DMS53 treated with DMSO at 0.1 percent for 48 hours (cell line): ENCODE data around the gene WEE1.
"Not testable (repeated sequence)": the region's sequence is repeated elsewhere in the genome, so short reads cannot be mapped to it uniquely, and the experiment has no call there.

ENCODE experiments used
- DNase-seq: peaks from one replicate; lab custom pipeline; 2025; ENCODE audit not compliant: unreplicated experiment; lab: John Stamatoyannopoulos, UW

Gene WEE1

DNA sequence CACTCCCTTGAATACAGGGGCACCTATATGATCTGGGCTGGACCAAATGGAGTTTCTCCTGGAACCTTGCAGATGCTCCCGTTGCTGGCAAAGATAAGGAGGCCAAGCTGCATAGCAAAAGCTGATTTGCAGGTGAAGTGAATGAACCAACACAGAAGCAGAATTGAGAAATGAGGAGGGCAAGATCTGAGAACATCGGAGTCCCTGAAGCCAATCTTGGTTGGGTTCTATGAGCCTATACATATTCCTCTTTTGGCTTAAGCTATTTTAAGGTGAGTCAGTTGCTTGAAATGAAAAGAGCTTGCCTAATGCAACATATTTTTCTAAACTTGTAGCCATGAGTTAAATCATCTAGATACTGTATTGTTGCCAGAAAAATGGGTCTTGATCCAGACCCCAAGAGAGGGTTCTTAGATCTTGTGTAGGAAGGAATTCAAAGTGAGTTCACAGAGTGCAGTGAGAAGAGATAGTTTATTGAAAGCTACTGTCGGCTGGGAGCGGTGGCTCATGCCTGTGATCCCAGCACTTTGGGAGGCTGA is 23.5 kb downstream of the WEE1 start:
- no peak for DNase-seq

DNA sequence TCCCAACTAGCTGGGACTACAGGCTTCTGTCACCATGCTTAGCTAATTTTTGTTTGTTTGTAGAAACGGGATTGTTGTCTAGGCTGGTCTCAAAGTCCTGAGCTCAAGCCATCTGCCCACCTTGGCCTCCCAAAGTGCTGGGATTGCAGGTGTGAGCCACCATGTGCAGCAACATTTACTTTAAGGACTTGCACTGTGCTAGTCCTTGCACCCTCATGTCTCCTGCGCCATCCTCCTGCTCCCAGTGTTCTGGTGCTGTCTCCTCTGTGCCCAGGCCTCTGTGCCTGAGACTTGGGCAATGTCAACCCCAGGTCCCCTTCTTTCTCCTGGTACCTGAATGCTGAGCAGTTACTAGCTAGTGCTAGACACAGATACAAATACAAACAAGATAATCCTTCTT is 26.7 kb downstream of the WEE1 start:
- no peak for DNase-seq

DNA sequence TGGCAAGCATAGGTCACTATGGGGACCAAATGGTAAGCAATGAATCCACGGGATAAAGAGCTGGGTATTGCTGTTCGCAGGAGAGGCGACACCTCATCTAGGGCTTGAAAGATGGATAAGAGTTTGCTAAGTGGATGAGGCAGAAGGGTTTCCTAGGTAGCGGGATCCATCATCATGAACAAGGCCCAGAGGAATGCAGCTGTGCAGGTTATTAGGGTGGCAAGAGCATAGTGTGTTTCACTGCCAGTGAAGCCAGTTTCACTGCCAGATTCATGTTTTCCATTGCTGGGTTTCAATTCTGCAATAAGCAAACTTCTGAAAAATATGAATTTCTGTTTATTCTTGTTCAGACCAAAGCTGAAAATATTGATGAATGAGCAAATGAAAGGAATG is 27.2 kb downstream of the WEE1 start:
- no peak for DNase-seq

- no peak for DNase-seq
These were observed 27.8 kb downstream of the WEE1 start for GRCh38 chr11:9601037-9601875.

GRCh38 chr11:9601876-9602199 is 28.4 kb downstream of the WEE1 start:
- no peak for DNase-seq

DNA sequence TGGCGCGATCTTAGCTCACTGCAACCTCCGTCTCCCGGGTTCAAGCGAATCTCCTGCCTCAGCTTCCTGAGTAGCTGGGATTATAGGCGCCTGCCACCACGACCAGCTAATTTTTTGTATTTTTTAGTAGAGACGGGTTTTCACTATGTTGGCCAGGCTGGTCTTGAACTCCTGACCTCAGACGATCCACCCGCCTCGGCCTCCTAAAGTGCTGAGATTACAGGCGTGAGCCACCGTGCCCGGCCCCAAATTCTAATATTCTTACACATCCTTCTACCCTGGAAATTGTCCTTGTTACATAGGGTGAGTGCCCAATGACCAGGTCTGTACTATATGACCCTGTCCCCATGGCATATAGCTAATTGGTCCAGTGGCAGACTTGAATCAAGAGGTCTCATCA is 29.7 kb downstream of the WEE1 start:
- not testable (repeated sequence) for DNase-seq

GRCh38 chr11:9604134-9604533 is 30.7 kb downstream of the WEE1 start:
- DNase-seq = no peak

- DNase-seq = no peak
These were observed 32.3 kb downstream of the WEE1 start for GRCh38 chr11:9605742-9606141.

DNA sequence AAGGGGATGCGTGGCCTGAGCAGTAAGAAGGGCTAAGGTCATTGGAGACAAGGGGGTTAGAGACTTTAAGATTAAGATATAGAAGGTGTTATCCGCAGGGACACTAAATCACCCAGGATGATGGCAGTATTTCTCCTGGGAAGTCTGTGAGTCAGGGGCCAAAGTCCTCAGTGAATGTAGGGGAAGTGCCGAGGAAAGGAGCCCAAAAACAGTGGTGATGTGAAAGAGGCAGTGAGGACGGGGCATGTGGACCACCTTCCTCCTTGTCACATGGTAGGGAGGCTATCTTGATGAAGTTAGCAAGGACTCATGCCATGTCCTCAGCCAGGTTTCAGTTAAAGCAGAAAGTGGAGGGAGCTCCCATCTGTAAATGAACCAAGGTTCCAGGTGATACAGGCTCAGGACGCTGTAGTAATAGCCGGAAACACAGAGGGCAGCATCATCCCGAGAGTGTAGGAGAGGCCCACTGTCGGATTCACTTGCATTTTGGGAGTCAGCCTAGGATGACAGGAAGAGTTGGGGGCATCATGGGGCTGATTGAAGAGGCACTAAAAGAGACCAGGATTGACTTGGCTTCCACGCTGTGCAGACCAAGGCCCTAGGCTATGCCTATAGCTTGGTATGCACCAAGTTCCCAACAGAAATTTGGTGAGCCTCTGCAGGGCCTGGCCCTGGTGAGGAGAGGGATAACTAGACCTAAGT is 33.5 kb downstream of the WEE1 start:
- DNase-seq = no peak

GRCh38 chr11:9607511-9607899 is 34.0 kb downstream of the WEE1 start:
- DNase-seq = no peak

- DNase-seq = no peak
These were observed 35.7 kb downstream of the WEE1 start for GRCh38 chr11:9609002-9609759.

- DNase-seq = no peak
These were observed 36.4 kb downstream of the WEE1 start for GRCh38 chr11:9609841-9610240.

DNA sequence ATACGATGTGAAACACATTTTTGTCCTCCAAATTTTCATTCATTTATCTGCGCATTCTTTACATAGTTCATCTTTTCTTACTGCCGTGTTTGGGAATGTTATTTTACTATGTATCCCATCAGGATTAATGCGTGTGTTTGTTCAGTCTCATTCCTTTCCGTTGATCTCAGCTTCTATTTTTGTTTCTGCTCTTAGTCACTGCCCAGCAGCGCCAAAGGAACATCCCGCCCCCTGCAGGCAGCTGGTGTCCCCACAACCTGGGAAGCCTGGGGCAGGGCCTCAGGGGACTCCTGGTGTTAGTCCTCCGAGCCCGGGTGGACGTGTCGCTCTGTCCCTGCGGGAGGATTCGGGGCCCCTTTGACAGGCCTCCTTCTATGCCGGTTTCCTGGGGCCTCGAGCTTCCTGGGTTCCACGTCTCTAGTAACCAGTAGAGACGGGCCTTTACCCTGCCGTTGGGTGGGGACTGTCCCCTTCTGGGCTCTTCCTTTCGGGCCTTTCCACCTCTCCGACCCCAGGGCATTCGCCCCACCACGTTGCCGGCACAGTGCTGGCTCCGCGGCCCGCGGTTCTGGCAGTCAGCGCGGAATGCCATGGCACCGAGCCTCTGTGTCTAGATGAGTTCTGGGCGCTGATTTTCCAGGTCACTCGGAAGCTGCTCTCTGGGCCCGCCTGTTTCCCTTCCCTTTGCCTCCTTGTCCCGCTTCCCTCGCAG is 39.8 kb downstream of the WEE1 start:
- peak; percentile 93 for DNase-seq

GRCh38 chr11:9613830-9614762 is 40.6 kb downstream of the WEE1 start:
- DNase-seq = peak; percentile 75

GRCh38 chr11:9615031-9615451 is 41.6 kb downstream of the WEE1 start:
- DNase-seq = no peak

DNA sequence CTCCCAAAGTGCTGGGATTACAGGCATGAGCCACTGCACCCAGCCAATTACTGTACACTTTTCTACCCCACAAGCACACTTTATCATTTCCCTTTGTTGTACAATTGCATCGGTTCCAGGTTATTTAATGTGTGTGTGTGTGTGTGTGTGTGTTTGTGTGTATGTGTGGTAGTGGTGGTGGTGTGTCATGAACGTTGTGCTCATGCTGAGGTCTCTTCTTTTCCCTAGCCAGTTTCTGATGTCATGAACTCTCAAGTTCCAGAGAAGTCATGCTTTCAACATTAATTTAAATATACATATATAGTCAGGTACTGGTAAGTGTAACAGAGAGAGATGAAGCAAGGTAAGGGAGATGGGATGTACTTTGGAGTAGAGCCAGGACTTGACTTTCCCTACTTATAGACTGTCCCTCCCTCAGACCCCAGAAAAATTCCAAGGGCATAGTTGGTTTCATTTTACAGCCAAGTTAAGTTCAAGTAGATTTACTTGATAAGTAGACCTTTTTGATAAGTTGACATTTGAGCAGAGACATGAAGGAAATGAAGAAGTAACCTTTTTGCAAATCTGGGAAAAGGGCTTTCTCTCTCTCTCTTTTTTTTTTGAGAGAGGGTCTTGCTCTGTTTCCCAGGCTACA is 42.7 kb downstream of the WEE1 start:
- DNase-seq = no peak

GRCh38 chr11:9616858-9617257 is 43.4 kb downstream of the WEE1 start:
- no peak for DNase-seq

GRCh38 chr11:9617940-9618339 is 44.5 kb downstream of the WEE1 start:
- DNase-seq = no peak

DNA sequence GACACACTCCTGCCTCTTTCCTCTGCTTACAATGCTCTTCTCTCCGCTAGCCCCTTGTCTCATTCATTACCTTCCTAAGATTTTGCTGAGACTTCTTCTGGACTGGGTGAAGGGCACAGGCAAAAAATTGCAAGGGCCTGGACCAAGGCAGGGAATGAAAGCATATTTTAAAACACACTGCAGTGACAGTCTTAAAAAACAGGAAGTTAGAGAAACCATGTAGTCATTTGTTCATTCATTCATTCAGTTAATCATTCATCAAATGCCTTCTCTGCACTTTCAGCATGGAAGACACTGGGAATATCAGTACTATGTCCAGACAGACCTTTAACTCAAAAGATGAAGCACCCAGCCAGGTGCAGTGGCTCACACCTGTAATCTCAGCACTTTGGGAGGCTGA is 45.5 kb downstream of the WEE1 start:
- DNase-seq = no peak
